GM21528 (cell line): ENCODE measurements around the gene GOT1.

ENCODE experiments used
- ATAC-seq: cut with Tn5 transposase; IDR thresholded peaks from one replicate; pipeline ENCODE4 v1.9.1; 2021; ENCODE audit warnings: mild to moderate bottlenecking, moderate library complexity; ENCODE audit not compliant: unreplicated experiment, low FRiP score

GOT1 gene

DNA sequence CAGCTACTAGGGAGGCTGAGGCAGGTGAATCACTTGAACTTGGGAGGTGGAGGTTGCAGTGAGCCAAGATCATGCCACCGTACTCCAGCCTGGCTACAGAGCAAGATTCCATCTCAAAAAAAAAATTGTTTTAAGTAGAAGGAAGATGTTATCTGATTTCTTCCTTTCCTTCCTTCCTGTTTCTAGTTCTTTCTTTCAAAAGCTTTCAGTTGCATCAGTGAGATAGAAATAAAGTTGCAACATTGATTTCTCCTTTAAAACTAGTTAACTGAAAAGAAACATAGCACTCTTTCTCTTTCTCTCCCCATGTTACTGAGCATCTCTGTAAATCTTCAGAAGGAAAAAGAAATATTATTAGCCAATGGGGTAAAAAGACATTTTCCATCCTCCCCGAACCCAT, 63.8 kb downstream of the GOT1 start:
- no peak for ATAC-seq

DNA sequence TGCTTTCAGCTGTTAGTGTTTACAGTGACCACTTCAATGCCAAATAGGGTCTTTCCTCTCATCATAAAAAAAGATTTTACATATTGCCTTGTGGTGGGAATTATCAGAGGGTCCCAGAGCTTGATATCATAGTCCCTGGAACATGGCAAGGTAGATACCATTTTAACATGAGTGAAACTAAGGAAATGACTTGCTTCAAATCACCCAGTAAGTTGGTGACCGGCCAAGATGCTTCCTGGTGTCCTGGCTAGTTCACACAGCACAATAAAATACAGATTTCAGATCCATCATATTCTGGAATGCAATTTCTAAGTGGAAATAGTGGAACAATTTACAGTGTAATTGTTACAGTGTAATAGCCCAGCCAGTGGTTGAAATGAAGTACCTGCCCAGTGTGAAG, 64.7 kb downstream of the GOT1 start:
- no peak for ATAC-seq

DNA sequence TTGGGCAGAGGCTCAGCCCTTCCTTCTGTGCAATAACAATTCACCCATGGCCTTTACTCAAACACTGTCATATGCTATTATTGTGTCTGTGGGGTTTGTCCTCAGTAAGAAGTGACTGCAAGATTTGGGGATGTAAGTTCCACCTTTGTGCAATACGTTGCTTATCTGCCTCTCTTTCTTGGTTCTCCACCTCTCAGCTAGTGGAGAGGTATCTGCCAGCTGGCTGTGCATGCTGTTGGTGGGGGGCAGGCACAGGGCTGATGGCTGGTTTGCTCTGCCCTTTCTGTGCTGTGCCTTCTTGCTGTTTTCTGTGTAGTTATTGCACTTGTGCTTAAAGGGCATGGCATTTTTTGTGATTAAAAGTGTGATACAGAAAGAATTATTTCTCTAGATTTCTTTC, 65.1 kb downstream of the GOT1 start:
- ATAC-seq = no peak

DNA sequence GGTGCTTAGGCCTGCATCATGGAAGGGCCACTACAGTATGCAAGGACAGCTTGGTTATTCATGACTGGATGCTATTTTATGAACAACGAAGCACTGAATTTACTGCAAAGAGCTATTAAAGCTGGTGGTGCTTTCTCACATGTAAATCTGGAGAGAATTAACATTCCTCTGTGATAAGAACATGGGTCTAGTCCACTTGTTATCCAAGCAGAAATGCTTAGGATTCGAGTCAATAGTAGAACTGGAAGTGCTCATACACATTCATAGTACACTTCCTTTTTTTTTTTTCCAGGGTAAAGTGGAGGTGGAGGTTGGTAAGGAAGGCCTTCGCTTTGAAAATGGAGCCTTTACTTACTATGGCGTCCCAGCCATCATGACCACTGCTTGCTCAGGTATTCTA, 66.3 kb downstream of the GOT1 start:
- no peak for ATAC-seq

DNA sequence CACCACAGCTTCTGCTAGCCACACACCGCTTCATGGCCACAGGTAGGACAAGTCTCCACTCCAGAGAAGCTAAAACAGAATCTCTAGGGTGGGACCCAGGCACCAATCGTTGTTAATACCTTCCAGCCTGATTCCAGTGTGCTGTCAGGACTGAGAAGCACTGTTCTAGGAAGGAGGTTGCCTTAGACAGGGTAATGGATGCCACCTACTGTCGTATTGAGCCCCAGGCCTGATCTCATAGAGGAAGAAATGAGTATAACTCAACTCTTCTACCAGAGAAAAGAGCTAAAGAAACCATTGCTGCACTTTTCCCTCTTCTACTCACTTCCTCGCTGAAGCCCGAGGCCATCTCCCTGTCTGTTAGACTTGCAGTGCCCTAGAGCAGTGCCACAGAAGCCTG, 69.5 kb downstream of the GOT1 start:
- ATAC-seq = no peak

DNA sequence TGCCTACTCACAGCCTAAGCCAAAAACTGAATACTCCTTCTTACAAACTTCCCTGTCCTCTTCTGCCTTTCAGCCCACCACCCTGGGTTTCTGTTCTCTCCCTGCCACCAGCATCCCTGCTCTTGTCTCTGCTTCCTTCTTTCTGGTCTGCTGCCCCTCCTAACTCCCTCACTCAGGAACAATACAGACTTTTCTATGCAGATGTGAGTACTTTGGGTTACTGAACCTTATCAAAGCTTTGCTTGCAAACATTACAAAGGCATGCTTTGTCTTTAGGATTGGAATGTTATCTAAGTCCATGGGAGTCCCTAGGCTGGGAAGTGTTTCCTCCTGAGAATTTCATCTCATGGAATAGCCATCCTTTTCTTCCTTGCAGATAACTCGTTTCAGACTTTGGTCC, 72.3 kb downstream of the GOT1 start:
- ATAC-seq = no peak

DNA sequence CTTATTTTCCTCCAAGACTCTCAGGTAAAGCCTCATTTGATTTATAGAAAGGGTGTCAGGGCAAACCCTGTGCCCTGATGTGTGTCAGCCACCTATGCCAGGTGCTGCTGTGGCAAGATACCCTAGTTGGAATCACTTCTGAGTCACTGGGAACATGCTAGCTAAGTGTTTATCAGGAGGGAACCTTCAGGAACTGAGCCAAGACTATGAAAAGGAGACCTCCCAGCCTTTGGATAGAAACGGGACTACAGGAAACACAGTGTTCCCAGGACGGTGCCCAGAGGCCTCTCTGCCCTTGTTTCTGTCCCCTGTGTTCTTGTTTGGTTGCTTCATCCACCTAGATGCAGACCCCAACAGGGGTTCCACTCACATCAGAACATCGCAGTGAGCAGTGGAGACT, 72.7 kb downstream of the GOT1 start:
- ATAC-seq = no peak

DNA sequence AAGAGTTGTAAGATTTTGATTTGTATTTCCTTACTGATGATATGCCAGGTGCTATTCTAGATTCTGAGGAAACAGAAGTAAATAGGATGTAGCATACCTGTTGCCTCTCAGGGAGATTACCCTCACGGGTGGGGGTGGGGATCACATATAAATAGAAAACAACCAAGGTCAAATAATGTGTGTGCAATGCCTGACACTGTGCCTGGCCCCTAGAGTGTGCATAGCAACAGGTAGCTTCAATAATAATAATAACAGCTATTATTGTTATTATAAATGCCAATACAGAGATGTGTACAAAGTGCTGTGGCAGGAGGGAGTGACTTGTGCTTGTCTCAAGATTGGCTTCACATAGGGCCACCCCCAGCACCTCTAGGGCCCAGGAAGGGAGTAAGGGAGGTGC, 77.2 kb downstream of the GOT1 start:
- no peak for ATAC-seq

DNA sequence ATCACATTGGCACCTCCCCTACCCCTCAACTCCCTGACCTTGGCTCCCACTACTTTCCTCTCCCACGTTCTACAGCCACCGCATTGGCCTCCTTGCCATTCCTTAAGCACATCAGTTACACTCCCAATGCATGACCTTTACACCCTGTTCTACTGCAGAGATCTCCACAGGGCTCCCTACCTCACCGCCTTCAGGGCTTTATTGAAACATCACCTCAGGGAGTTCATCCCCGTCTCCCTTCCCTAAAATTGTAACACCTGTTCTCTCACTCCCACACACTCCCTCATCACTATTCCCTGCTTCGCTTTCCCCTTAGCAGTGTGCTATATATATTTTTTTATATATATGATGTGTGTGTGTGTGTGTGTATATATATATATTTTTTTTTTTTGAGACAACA, 82.8 kb downstream of the GOT1 start:
- ATAC-seq = no peak
